Measurements from ENCODE around the gene PTPRN2.

The PTPRN2 gene

DNA sequence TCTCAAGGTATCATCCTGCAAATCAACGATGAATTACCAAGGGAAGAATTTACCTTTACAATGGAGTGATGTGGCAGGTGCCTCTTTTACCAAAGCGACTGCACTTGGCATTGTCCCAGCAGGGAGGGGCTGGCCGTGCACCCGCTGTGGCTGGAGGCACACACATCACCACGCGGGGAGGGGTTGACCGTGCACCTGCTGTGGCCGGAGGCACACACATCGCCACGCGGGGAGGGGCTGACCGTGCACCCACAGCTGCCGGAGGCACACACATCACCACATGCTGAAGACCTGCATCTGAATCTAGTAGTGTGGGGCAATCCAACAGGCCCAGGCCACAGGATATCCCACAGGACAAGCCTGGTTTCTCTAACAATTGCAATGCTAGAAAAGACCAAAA is 757.3 kb downstream of the PTPRN2 start:
- peak; percentile 97 for DNase-seq

DNA sequence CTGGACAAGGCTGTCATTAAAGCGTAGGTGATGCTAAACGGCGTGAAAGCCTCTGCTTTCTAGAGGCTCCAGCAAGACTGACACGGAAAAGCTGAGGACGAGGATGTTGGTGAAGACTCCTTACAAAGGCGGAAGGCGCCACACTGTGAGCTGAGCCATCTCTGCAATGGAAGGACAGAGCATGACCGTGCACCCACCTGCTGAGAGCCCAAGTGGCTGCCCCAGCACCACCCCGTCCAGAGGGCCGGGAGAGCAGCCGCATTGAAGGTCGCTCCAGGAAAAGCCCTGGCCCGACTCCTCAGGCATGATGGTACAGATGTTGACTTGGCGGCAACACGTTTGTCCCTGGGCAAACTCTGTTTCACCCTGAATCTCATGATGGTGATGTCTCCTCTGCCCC is 758.1 kb downstream of the PTPRN2 start:
- DNase-seq, result no peak

DNA sequence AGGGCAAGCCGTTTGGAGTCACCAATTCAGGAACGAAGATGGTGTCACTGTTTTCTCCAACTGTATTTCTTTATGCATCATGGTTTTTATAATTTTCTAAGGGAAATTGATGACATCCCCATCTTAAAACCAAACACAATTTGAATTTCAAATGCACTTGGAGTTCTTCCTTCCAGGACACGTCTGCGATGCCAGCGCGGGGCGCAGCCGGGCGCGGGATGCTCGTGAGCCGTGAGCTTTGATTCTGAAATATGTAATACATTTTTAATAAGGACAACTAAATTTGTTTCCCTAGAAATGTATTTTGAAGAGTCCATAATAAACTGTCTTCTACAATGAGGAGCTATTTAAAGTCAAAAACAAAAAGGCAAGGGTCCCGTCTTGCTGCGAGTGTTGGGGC is 758.7 kb downstream of the PTPRN2 start:
- DNase-seq, result no peak

DNA sequence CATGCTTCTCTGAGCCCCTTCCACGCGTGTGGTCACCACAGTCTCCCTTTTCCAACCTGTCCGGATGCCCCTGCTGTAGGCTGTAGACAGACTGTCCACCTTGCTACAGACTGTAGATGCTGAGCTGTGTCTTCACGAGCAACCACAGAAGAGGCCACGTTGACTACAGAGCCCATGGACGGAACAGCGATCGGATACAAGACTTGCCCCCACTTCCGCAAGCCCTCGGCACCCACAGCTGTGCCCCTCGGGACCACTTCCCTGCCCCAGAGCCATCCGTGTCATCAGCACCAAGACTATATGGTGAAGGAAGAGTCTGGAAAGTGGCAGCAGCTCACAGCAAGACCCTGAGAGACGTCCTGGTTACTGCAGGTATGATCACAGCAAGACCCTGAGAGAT is 759.4 kb downstream of the PTPRN2 start:
- no peak for DNase-seq

DNA sequence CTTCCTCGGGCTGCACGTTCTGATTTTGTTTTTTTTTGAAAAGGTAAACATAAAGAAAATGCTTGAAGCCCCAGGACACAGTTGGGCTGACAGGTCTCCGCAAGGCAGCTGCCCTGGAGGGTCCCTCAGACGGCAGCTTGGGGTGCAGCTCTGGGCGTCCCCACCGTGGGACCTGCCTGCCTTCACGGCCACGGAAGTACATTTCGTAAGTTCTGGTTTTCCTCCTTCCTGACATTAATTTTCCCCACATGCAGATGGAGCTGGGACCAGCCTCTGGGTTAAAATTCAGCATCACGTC is 759.8 kb downstream of the PTPRN2 start:
- no peak for DNase-seq

DNA sequence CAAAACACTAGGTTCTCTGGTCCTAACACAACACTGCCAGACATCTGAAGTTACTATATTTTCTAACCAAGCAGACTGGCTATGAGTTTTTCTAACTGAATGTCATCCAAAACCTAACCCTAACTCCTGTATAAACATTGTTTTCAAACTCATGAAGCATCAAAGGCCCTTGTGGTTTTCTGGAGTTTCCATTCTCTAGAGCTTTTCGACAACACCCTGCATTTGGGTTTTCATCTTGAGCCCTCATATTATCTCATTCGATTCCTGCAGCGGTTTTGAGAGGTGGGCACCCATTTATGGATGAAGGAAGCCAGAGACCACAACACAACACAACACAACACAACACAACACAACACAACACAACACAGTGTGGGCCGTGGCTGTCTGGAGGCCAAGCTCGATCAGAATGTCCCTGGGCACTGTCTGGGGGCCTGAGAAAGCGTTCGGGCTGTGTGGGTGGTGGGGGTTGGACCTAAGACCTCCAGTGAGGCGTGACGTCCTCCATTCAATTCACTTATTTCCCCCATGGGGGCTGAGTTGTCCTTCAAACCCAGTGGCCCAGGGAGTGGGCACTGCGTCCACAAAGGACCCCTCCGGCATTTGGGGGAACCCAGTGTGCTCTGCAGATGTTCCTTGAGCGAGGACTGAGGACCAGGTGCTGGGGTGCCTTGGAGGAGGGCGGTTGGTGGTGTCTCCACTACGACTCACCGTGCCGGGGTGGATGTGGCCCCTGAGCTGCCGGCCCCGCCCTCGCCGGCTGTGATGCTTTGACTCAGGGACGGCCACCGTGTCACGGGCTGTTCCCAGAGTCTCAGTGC is 760.4 kb downstream of the PTPRN2 start:
- DNase-seq, result no peak

DNA sequence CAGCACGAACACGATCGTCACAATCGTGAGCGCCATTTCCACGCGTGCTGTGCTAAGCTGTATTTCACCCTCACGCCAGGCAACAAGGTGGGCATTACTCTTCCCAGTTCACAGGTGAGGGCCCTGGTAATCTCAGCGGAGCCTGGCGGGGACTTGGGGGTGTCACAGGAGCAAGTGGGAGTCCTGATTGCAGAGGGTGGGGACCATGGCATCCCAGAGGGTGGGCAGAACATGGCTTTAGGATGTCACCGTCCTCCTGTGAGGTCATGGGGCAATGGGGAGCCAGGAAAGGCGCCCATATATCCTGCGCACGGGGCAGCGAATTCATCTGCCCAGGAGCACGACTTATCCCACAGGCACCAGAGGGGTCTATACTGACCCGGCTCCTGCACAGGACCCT is 761.1 kb downstream of the PTPRN2 start:
- DNase-seq, result no peak

DNA sequence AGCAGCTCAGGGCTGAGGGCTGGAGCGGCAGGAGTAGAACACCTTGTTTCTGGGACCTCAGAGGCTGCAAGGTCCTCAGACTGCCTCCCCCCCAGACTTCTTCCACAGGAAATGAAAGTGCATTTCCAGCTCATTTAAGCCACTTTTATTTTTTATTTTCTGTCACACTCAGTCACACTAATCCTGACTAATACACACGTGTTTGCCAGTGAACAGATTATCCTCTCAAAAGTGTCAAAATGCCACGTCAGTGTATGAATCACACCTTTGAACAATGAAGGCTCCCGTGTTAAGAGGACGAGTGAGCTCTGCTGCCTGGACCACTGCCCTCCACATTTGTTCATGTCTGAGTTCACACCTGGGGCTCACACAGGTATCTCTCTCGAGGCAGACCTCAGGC is 762.3 kb downstream of the PTPRN2 start:
- DNase-seq, result no peak

DNA sequence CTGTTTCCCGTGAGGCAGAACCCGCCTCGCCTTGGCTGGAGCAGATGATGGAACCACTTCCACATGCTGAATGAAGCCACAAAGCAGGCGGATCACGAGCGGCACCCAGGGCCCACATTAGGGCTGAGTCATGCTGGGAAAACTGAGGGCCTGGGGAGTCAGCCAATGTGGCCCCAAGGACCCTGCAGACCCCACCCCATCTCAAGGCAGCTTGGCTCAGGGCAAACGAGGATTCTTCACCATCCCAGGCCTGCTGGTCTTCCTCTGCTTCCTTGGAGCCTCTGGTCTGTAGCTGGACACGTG is 762.9 kb downstream of the PTPRN2 start:
- DNase-seq, result no peak

DNA sequence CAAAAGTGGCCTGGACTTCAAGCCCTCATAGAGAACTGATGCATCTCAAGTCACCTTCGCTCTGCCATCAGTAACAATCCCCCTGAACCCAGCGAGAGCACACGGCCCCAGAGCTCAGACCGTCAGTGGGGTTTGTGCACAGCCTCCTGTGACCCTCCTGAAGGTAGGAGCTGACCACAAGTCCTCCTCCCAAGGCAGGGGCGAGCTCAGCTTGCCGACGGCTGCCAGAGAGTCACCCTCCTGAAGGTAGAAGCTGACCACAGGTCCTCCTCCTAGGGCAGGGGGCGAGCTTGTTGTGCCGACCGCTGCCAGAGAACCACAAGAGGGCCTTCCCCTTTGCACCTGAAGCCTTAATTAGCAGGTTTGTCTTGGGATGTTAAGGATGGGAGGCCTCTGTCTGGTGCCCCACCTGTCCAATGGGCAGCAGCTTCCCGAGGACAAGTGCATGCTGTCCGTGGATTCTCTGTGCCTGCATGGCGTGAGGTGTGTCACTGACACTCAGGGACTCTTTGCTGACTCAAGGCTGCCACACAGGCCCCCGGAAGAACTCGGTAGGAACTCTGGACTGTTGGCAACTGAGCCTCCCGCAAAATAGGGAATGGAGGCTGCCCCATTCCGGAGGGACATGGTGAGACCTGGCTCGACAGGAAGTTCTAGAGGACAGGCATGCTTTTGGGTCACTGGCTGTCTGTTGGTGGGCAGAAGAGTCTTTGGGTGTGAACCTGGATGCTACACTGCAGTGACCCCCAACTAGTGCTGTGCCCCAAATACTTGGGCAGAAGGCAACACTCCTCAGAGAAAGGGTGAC is 763.4 kb downstream of the PTPRN2 start:
- no peak for DNase-seq

DNA sequence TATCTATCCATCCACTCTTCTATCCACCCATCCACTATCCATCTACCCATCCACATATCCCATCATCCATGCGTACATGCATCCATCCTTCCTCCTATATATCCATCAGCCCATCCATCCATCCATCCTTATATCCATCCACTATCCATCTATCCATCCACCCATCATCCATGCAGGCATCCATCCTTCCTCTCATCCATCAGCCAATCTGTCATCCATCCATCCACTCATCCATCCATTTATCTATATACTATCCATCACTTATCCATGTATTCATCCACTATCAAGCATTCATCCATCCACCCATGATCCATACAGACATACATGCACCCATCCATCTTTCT is 765.0 kb downstream of the PTPRN2 start:
- DNase-seq, result no peak

DNA sequence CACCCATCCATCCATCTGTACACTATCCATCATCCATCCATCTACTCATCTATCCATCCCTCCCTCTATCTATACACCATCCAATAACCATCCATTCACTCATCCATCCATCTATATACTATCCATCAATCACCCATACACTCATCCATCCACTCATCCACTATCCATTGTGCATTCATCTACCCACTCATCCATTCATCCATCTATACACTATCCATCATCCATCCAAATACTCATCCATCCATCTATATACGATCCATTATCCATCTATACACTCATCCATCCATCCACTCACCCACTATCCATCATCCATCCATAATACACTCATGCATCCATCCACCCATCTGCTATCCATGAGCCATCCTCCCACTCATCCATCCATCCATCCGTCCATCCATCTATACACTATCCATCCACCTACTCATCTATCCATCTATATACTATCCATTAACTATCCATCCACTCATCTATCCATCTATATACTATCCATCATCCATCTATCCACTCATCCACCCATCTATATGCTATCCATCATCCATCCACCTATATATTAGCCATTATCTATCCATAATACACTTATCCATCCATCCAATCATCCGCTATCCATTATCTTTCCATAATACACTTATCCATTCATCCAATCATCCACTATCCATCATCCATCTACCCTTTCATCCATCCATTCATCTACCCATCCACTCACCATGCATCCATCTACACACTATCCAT is 765.5 kb downstream of the PTPRN2 start:
- no peak for DNase-seq

DNA sequence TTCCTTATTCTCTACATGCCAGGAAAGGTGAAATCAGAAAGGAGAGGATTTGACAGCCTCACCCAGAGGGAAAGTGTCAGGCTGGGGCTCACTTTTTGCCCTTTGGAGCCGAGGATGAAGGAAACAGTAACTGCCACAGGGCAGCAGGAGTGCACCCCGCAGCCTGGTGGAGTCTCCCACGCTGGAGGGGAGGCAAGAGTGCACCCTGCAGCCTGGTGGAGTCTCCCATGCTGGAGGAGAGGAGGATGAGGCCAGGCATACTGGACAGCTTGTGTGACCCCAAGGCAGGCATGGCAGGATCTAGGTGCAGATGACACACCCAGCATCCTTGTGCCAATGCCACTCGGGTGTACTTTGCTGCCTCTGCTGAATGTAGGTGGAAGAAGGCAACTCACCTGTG is 766.8 kb downstream of the PTPRN2 start:
- no peak for DNase-seq

DNA sequence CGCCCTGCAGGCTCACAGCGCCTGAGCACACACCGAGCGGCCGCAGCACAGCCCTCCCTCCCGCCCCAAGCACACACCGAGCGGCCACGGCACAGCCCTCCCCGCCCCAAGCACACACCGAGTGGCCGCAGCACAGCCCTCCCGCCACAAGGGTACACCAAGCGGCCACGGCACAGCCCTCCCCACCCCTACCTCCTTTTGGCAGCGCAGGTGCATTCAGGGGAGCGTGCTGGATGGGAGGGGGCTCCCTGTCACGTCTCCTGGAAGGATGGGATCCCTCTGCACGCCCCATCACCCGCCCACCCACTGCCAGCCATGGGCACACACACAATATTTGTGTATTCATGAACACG is 768.2 kb downstream of the PTPRN2 start:
- no peak for DNase-seq

DNA sequence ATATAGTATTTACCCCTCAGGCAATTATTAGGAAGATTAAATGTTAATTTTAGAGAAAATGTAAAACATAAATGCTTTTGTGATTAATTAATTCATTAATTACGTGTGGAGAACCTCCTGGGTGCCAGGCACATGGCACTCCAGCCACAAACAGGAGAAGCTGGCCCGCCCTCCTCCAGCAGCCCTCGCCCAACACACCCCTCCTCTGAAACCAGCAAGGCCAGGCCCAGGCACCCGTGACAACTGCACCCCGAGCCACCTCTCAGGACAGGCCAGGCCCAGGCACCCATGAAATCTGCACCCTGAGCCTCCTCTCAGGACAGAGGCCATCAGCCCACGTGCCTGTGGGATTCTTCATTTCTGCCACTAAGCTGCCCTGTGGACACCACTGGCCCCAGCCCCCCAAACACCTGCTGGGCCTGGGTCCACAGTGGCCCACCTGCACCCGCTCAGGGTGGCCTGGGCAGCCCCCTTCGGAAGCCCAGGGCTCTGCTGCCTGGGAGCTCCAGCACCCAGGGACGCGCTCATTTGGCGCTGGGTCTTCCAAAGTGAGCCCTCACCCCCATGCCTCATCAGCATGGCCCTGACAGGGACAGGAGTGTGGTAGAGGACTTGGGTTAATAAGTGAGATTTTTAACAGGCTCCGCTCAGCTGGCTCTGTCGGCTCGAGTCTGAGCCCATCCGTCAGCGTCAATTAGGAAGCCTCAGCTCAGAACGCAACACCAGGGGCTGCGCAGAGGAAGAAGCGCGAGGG is 768.7 kb downstream of the PTPRN2 start:
- DNase-seq, result no peak

DNA sequence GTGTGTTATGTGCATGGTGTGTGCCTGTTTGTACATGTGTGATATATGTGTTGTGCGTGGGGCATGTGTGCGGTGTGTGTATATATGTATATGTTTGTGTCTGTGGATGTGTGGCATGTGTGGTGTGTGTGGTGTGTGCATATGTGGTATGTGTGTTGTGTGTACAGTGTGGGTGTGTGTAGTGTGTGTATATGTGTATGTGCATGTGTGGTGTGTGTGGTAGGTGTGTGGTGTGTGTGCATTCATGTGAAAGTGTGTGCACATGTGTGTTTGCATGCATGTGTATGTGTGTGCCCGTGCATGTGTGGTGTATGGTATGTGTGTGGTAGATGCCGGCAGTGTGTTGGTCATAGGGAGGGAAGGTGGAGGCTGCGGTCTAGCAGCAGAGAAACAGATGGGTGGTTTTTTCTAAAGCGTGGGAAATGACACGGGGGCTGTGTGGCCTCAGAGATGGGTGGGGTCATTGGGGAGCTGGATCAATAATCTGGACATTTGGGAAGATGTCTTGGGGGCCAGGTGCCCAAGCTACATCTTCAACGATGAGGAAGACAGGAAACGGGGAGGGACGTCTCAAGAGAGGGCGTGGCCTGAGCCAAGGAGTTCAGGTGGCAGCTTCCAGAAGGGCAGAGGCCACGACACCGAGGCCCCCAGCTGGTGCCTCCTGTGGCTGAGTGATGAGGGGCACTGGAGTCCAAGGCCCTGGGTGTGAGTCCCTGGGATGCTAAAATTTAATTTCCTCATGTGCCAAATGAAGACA is 769.5 kb downstream of the PTPRN2 start:
- no peak for DNase-seq

DNA sequence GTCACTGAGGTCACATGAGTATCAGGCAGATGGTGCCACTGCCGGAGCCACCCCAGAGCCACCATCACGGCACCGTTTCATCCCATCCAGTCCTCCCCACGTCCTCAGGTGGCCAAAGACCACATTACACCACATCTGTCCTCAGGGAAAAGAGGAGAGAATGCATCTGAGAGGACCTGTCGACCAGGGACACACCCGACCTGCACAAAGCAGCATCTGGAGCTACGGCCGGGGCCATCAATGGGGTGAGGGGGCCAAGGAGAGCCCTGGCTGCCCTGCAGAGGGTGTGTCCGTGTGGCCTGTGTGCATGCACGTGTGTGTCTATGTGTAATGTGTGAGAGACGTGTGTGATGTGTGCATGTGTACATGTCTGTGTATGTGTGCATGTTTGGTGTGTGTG is 770.2 kb downstream of the PTPRN2 start:
- no peak for DNase-seq

DNA sequence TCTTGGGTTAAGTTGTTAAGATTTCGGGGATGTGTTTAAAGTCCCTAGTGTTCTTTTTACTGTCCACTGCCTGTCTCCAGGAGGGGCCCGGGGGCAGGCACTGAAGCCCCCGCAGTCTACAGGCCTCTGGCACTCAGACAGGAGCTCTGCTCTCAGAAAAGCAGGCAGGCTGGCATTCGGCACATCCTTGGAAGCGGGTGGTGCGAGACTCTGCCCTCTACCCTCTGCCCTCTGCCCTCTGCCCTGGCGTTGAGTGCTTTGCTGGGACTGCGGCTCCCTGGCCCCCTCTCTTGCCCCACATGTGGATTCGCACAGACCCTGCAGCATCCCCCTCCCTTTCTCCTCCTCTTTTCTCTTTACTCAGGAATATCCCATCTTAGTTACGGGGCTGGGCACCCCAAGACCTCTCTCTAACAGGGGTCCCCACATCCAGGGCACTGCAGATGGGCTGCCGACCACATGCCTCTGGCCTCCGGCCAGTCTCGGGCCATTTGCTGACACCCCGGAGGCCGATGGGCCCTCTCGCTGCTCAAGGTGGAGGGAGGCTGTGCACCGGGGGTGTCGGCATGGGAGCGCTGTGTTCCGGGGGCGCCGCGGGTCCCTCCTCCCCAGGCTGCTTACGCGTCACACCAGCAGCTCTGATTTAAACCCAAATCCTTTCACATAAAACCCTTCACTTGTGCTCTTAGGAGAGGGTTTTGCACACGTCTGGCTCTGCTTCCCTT is 770.9 kb downstream of the PTPRN2 start:
- DNase-seq, result no peak

DNA sequence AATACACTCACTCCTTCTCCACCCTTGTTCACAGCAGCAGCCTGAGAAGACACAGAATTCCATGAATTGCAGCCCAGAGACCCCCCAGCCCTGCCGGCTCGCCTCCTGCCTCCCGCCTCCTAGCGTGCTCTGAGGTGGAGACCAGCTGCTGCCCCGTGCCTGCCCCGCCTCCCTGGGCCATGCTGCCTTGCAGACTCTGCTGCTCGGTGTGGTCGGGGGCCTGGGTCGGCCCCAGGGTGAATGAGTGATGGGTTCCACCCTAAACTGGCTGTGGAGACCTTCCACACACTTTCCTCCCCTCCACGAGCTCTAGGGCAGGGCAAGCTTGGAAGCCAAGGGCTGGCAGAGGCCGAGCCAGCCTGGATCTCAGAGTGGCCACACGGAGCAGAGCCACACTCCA is 771.5 kb downstream of the PTPRN2 start:
- no peak for DNase-seq

DNA sequence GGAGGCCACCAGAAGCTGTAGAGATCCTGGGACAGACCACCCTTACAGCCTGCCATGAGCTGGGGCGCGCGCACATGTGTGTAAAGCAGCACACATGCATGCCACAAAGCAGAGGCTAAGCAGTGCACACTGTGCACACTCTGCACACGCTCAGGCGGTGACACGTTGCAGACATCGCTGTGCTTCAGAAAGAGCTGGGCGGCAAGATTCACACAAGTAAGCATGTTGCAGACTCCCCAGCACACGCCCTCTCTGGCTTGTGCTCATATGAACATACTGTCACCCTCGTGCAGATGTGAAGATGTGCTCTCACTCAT is 772.0 kb downstream of the PTPRN2 start:
- no peak for DNase-seq

DNA sequence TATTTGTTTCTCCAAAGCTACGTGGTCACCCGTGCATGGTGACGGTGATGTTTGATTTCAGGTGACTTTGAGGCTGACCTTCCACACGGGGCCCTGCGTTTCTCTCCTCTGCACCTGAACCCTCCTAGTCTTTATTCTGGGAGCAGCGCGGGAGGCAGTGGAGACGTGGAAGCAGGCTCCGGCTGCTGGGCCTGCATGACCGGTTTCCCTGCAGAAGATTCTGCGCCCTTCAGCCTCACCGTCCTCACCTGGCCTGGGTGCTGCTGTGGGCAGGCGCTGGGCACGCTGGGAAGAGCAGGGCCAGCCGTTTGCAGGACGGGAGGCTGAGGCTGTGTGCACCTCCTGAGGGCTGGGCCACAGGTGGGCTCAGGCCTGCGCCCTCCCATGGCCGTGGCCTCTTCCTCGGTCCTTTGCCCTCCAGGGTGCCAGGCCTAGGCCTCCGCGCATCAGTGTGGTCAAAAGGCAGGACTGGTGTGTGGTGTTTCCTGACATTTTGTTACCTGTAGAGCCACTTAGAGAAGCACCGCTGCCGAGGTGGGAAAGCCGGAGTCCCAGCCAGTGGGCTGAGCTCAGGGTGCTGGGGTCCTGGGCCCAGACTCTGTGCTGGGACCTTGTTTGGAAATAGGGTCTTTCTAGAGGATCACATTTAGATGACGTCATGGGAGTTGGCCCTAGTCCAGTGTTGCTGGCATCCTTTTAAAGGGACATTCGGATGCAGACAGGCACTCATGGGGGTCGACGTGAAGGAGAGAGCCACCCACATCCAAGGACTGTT is 772.5 kb downstream of the PTPRN2 start:
- no peak for DNase-seq
